Endothelial cell of umbilical vein (primary cell): ENCODE measurements around the gene SKP1.

Experiments used
- CTCF ChIP-seq, 2 donors: IDR thresholded peaks; 1 replicate in 1 of 2; 2 replicates in 1 of 2; pipeline ENCODE4 v1.5.1; 2011; ENCODE audit warnings: low read length in 2 of 2, mild to moderate bottlenecking in 2 of 2, moderate library complexity in 2 of 2, control low read depth in 1 of 2, inconsistent platforms in 1 of 2, low read depth in 1 of 2; ENCODE audit not compliant: insufficient read depth in 1 of 2; ENCODE audit errors: extremely low read depth in 1 of 2
- EZH2 ChIP-seq: IDR thresholded peaks from 2 replicates; pipeline ENCODE4 v1.6.1; 2012; ENCODE audit warnings: borderline replicate concordance, low read depth, mild to moderate bottlenecking, moderate library complexity, low read length, inconsistent platforms; ENCODE audit not compliant: severe bottlenecking
- MAX ChIP-seq: IDR thresholded peaks from 2 replicates; pipeline ENCODE4 v1.6.1; 2011; ENCODE audit not compliant: insufficient read depth, insufficient read length
- POLR2A ChIP-seq: IDR thresholded peaks from 2 replicates; pipeline ENCODE4 v1.6.1; 2012; ENCODE audit warnings: low read depth, mild to moderate bottlenecking, control low read depth, low read length
- POLR2AphosphoS5 ChIP-seq: IDR thresholded peaks from 2 replicates; pipeline ENCODE4 v1.6.1; 2012; ENCODE audit warnings: low read depth, mild to moderate bottlenecking, control low read depth, low read length, moderate library complexity; ENCODE audit not compliant: insufficient read depth

GRCh38 chr5:134174841-134175839 is 1.6 kb downstream of the SKP1 start:
- TF ChIP-seq CTCF (IDR thresholded peaks at IDR 0.05; ENCODE audit: extremely low read depth in 1 of 2, insufficient read depth in 1 of 2, low read depth in 1 of 2, low read length in 2 of 2) (no peak), POLR2A (no peak), POLR2AphosphoS5 (no peak), EZH2 (no peak), MAX (no peak)
